ENCODE results near the gene PIK3C3.
A peak's percentile ranks its signal among the peaks of the same experiment; 100 is the strongest.

PIK3C3 gene

GRCh38 chr18:41922841-41923240, 32.2 kb upstream of the PIK3C3 start:
- TF ChIP-seq, protein P1, sequence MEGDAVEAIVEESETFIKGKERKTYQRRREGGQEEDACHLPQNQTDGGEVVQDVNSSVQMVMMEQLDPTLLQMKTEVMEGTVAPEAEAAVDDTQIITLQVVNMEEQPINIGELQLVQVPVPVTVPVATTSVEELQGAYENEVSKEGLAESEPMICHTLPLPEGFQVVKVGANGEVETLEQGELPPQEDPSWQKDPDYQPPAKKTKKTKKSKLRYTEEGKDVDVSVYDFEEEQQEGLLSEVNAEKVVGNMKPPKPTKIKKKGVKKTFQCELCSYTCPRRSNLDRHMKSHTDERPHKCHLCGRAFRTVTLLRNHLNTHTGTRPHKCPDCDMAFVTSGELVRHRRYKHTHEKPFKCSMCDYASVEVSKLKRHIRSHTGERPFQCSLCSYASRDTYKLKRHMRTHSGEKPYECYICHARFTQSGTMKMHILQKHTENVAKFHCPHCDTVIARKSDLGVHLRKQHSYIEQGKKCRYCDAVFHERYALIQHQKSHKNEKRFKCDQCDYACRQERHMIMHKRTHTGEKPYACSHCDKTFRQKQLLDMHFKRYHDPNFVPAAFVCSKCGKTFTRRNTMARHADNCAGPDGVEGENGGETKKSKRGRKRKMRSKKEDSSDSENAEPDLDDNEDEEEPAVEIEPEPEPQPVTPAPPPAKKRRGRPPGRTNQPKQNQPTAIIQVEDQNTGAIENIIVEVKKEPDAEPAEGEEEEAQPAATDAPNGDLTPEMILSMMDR (IDR thresholded peaks at IDR 0.05; ENCODE audit: low read depth, low read length), result no peak
- no peak overlapping the region for H3K4me3 ChIP-seq (replicated peaks in 1 of 2; ENCODE audit: low read depth in 2 of 2, low read length in 2 of 2)
- DNase-seq (ENCODE audit: low read depth in 2 of 2), result no peak

GRCh38 chr18:41923446-41923845, 31.6 kb upstream of the PIK3C3 start:
- TF ChIP-seq, protein P1 (IDR thresholded peaks at IDR 0.05; ENCODE audit: low read depth, low read length), result no peak
- DNase-seq (ENCODE audit: low read depth in 2 of 2), result no peak
- no peak overlapping the region for H3K4me3 ChIP-seq (replicated peaks in 1 of 2; ENCODE audit: low read depth in 2 of 2, low read length in 2 of 2)

DNA sequence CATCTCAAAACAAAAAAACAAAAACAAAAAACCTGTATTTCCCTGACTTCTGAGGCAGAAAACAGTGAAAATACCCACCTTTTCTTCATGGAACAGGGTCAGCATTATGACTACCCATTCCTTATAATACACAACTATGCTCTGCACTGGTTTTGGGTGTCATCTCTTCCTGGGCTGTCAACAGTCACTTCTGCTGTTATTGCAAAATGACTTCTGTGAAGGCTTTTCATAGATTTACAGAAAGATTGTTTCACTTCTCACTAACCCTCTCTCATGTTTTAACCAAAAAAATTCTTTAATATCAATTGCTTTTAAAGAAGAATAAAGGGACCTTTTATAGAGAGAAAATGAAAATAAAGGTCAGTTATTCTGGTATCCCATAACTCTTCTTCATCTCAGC, 26.5 kb upstream of the PIK3C3 start:
- H3K4me3 ChIP-seq (replicated peaks in 1 of 2; ENCODE audit: low read depth in 2 of 2, low read length in 2 of 2), result no peak overlapping the region
- TF ChIP-seq, protein P1 (IDR thresholded peaks at IDR 0.05; ENCODE audit: low read depth, low read length), result no peak

GRCh38 chr18:41932899-41933298, 22.1 kb upstream of the PIK3C3 start:
- TF ChIP-seq, protein P1 (IDR thresholded peaks at IDR 0.05; ENCODE audit: low read depth, low read length), result no peak
- DNase-seq (ENCODE audit: low read depth in 2 of 2), result no peak
- H3K4me3 ChIP-seq (replicated peaks in 1 of 2; ENCODE audit: low read depth in 2 of 2, low read length in 2 of 2), result no peak overlapping the region

More for the DNA sequence above, 26.5 kb upstream of the PIK3C3 start:
- DNase-seq (ENCODE audit: low read depth in 2 of 2), result no peak

DNA sequence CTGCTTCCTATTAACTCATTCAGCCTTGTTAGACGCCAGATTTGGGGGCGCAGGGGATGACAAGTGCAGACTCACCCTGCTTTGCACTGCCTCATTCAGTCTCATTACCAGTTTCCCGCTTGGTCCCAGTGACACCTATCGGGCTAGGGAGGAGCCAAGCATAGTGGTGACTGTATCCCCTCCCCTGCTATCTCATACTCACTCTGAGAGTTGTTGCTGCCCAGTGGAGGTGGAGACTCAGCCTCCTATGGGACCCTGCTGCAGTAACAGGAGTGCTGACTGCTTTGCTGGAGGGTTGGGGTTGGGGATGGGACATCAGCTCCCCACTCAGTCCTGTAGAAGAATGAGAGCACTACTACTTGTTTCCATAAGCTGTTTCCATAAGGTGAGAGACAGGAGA, 21.3 kb upstream of the PIK3C3 start:
- H3K4me3 ChIP-seq (replicated peaks in 1 of 2; ENCODE audit: low read depth in 2 of 2, low read length in 2 of 2), result no peak overlapping the region
- DNase-seq (ENCODE audit: low read depth in 2 of 2), result no peak
- TF ChIP-seq, protein P1 (IDR thresholded peaks at IDR 0.05; ENCODE audit: low read depth, low read length), result no peak

DNA sequence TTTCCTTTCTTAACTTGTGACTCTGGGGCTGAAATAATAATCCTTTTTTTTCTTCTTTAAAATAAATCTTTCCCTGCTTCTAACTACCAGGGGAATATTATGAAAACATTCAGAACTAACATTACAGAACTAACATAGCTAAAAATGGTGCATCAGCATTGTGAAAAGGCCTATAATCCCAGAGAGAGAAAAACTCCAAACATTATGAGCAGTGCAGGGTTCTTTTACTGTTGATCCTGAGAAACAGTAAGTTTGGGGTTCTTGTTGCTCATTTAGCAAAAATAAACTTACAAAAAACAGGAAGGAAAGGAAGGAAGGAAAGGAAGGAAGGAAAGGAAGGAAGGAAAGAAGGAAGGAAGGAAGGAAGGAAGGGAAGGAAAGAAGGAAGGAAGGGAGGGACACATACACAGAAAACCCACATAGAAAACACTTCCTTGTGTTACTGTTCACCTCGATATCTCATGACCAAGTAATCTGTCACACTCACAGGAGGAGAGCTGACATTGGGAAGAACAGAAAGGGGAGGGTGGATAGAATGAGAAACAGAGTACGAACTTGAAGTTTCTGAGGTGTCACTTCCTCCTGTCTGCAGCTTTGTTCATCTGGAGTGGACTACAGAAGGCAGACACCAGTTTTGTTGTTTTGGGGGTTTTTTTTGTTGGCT, 18.4 kb upstream of the PIK3C3 start:
- H3K4me3 ChIP-seq (replicated peaks in 1 of 2; ENCODE audit: low read depth in 2 of 2, low read length in 2 of 2), result no peak overlapping the region
- TF ChIP-seq, protein P1 (IDR thresholded peaks at IDR 0.05; ENCODE audit: low read depth, low read length), result no peak
- peak; percentile 3 to 13 for DNase-seq (ENCODE audit: low read depth in 2 of 2)

DNA sequence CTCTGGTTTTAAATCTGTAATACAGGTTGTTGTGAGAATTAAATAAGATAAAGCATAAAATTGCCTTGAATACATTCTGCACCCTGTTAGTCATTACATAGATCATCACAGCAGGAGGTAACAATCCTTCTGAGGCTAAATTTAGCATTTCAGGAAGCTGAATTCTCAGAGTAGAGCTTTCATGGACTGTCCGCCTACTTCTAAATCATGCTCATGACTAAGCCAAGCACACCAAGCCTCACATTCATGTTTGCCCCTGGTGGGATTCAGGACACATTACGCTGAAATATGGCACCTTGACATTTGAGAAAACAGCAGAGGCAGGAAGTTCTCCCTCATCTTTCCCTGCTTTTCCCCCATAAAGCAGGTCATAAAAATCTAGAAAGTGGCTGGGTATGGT, 16.6 kb upstream of the PIK3C3 start:
- peak; percentile 76 to 95 for DNase-seq (ENCODE audit: low read depth in 2 of 2)
- TF ChIP-seq, protein P1 (IDR thresholded peaks at IDR 0.05; ENCODE audit: low read depth, low read length), result peak; percentile 45
- H3K4me3 ChIP-seq (replicated peaks in 1 of 2; ENCODE audit: low read depth in 2 of 2, low read length in 2 of 2), result no peak overlapping the region

Data from cardiac fibroblast (primary cell).